HUDEP-2 (cell line): Measurements from ENCODE around the gene GATA1.

ENCODE experiments used
- DNase-seq, 76 experiments: peaks; one replicate each; lab custom pipeline; 2025; ENCODE audit not compliant: unreplicated experiment in 76 of 76; lab: John Stamatoyannopoulos, UW

Gene GATA1

GRCh38 chrX:48786341-48786800 lies at the start of gene GATA1:
TSS of gene GATA1 (plus strand) at chrX:48786590. CDS start at chrX:48791110, 4,520 bp downstream.
- DNase-seq, result peak in 74 of 76 experiments; percentile 8 to 87 (median 70)

DNA sequence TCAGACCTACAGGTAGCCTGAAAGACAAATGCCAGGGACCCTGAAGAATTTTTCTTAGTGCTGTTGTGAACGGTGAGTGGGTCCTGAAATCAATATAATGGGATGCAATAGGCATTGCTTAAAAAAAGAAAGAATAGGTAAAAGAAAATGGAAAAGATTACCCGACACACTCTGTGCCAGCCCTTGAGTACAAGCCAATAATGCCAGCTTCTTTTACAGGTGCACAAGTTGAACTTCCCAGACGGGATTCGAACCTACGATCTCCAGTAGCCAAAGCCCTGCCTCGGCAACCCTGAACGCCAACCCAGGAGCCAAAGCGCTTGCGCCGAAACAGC lies 49.5 kb upstream of the GATA1 start:
- DNase-seq, result no peak

DNA sequence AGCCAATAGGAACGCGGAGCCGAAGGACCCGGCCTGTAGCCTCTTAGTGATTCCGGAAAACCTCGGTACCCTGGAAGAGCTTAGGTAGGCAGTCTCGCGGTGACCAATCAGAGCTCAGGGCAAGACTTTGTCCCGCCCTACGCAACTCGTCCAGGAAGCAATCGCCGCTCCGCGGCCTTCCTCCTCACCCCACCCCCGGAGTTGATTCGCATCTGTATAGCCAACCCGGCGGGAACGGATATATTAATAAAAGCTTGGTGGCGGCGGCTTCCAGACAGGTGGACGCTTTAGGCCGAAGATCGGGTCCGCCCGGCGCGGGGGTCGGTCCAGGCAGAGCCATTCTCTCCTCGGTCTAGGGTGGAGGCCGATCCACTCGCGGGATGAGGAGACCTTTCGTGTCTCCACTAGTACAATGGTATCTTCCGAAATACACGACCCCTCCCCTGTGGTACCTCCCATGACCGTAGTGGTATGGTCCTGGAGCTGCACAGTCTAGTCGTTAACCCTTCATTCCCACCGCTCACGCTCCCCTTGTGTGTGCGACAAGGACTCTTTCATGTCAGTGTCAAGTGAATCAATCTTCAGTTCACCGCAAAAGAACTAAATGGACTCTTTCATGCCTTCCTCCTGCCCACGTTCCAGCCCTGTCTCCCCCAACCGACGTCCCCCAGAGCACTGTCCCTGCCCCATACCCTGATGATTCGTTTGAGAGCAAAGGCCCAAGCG lies 49.0 kb upstream of the GATA1 start:
- DNase-seq, result peak in 75 of 76 experiments; percentile 22 to 93 (median 83)

- peak in 2 of 76 experiments; percentile 2 to 25 for DNase-seq
Measured at GRCh38 chrX:48737940-48738339, 48.5 kb upstream of the GATA1 start.

GRCh38 chrX:48741834-48742233 lies 44.6 kb upstream of the GATA1 start:
- no peak for DNase-seq

- DNase-seq, result no peak
Measured at GRCh38 chrX:48745222-48745621, 41.2 kb upstream of the GATA1 start.

DNA sequence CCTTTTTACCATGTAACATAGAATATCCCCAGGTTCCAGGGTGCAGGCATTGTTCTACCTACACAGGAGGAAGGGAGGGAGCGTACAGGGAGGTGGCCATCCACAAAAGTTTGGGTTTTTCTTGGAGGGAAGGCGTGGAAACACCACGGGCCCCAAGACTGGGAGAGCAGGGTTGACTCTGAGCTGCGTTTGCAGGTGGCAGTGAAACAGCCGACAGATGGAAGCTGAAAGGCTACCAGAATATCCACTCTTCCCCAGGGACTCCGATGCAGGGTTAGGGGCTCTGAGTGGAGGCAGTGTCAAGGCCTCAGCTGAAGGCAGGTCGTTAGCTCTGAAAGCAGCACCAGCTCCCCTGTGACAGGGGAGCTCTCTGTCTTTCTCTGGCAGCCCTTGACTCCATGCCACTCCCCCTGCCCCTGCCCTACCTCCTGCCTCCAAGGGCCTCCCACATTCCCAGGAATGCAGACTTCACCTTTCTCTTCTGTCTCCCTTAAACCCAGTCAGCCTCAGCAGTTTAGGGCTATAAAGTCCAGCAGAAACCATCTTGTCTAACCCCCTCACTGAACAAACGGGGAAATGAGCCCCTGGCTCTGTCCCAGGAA lies 38.9 kb upstream of the GATA1 start:
- DNase-seq, result no peak

- DNase-seq, result no peak
Measured at GRCh38 chrX:48749182-48749581, 37.2 kb upstream of the GATA1 start.

GRCh38 chrX:48751343-48751742 lies 35.0 kb upstream of the GATA1 start:
- DNase-seq, result no peak

DNA sequence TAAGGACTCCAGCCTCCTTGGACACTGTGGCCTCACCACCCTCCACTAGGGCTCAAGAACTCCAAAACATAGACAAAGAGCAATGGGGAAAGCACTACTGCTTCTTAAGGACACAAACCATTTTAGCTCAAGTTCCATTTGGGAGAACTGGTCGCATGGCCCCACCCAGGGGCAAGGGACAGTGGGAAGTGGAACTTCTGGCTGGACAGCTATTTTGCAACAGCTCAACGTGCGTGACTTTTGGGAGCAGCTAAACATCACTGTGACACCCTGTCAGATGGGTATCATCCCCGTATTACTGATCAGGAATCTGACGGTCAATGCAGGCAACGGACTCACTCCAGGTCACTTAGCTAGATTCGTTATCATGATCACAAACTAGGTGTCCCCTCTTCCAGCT lies 33.9 kb upstream of the GATA1 start:
- DNase-seq, result no peak

DNA sequence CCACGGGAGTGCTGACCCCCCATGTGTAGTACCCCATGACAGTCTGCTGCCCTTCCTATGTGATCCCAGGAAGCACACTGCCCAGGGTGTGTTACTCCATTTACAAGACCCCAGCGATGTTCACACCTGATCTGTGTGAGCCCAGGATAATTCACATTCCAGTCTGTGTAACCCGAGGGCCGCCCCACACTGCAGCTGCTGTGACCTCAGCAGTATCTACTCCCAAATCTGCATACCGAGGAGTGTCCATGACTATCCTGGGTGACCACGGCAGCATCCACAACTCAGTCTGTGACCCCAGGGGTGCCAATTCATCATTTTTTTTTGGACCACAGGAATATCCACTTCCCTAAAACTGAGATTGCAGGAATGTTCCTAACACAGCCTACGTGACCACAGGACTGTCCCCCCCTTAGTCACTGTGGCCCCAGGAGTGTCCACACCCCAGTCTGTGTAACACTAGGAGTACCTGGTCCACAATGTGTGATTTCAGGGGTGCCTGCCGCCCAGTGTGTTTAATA lies 32.6 kb upstream of the GATA1 start:
- no peak for DNase-seq

GRCh38 chrX:48754238-48754637 lies 32.2 kb upstream of the GATA1 start:
- DNase-seq, result no peak

DNA sequence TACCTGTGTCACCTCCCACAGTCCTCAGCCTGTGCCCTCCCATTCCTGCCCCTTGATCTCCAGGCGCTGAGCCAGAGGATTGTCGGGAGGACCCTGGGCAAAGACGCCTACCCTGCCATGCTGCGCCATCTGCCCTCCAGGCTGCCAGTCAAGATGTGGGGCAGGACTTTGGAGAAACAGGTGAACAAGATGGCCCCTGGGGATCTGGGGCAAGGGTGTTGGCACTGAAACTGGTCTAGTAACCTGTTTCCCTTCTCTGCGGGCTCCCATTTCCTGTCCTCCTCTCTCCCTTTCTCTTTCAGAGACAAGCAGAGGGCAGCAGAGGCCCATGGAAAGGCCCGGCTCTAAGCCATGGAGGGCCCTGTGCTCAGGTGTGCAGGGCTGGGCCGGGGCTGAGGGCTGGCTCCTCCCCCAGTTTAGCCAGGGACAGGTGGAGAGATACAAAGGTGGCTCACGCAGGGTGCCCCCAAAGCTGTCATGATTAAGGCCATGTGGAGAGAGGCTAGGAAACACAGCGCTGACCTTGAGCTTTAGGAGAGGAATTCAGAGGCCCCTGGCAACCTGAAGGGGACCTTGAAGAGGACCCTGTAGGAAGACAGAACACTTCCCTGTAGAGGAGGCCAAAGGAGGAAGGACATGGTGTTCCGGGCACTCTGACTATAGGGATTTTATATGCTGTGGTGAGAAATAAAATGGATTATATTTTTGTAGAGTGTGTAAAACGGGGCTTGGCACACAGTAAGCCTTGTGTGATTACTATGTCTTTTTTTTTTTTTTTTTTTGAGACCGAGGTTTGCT lies 24.5 kb upstream of the GATA1 start, which contains the start of gene GLOD5:
Gene GLOD5 (plus strand): TSS at position 74 of the 798 bp plus-strand sequence. CDS start 44 bp downstream, at position 118.
- DNase-seq, result peak in 2 of 76 experiments; percentile 10 to 13

GRCh38 chrX:48769230-48769629 lies 17.2 kb upstream of the GATA1 start:
- no peak for DNase-seq

DNA sequence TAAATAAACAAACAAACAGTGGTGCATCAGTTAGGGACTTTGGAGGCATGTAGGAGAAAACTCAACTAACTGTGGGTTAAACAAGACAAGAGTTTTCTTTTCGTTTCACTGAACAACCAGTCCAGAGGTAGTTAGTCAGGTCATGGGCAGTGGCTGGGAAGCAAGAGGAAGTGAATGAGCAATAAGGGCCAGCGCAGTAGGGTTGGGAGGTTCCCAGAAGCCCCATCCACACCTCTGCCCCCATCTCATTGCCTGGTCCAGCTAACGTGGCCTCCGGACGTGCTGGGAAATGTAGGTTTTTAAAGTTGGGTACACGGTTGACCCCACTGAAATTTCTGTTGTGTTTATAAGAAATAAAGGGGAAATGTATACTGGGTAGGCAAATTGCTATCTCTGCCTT lies 16.1 kb upstream of the GATA1 start:
- no peak for DNase-seq

DNA sequence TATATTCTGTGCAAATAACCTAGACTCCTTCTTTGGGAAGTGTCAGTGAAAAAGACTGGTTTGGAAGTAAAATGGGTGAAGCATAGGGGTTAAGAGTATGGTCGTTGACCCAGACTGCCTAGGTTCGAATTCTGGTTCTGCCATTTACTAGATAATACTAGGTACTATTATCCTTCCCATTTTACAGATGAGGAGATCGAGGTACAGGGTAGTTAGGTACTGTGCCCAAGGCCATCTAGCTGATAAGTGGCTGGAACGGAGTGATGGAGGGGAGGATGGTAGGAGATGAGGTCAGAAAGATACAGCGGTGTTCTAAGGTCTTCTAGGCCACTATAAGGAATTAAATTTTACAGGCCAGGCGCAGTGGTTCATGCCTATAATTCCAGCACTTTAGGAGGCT lies 13.8 kb upstream of the GATA1 start:
- no peak for DNase-seq

- no peak for DNase-seq
Measured at GRCh38 chrX:48776818-48777439, 9.5 kb upstream of the GATA1 start.

- no peak for DNase-seq
Measured at GRCh38 chrX:48779399-48779798, 7.0 kb upstream of the GATA1 start.

DNA sequence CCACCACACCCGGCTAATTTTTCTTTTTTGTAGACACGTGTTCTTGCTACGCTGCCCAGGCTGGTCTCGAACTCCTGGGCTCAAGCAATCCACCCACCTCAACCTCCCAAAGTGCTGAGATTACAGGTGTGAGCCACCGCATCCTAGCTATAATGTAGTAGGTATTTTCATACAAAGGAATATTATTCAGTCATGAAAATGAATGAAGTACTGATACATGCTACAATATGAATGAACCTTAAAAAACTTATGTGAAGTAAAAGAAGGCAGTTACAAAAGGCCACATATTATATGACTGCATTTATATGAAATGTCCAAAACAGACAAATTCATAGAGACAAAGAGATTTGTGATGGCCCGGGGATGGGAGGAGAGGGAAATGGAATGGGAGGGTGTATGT lies 4.7 kb upstream of the GATA1 start:
- DNase-seq, result no peak

DNA sequence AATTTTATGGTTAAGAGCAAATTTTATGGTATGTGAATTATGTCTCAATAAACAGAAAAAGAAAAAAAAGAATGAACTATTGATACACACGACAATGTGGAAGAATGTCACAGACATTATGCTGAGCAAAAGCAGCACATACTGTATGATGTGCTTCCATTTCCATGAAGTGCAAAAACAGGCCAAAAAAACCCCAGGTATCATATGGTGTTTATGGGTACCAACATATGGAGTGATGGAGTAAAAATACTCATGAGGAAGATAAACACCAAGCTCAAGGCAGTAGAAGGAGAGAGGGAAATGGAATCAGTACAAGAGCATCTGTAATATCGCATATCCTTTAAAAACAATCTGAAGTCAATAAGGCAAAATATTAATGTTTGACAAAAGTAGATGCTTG lies 4.2 kb upstream of the GATA1 start:
- no peak for DNase-seq

- DNase-seq, result peak in 75 of 76 experiments; percentile 7 to 91 (median 81)
Measured at GRCh38 chrX:48782795-48783194, 3.6 kb upstream of the GATA1 start.
